Panc1 (cell line): Measurements from ENCODE around the gene CREB3L2. TPM values are rescaled to one million over a fixed set of nuclear protein-coding genes. Genes with fewer than 3 reads are reported as not detected.
A peak's percentile ranks its signal among the peaks of the same experiment; 100 is the strongest.

Source experiments
- ATAC-seq: fragments of 200-7000 bp; cut with Tn5 transposase; 2 replicates; pipeline ENCODE4 v1.9.1; 2020; ENCODE audit warnings: mild to moderate bottlenecking, moderate library complexity
- BruUV-seq: library from RNA; stranded (reverse); fragments of 400-500 nt; replicated peaks from 2 replicates; lab custom pipeline; 2021; lab: Mats Ljungman, UMichigan
- CTCF ChIA-PET: fragments of 300-600 bp; sonication (Branson Sonifier 250); formaldehyde crosslinking; loops from one replicate; lab custom pipeline; 2022; ENCODE audit warnings: antibody characterized with exemption; lab: Charles Lee
- POLR2A ChIA-PET: fragments of 300-600 bp; sonication (Branson Sonifier 250); formaldehyde crosslinking; loops from one replicate; lab custom pipeline; 2022; ENCODE audit warnings: antibody characterized with exemption; lab: Charles Lee
- DNase-seq: peaks from one replicate; pipeline ENCODE4 v3.0.0-alpha.2; 2010; ENCODE audit warnings: low read depth, low spot score
- H3K27ac ChIP-seq: 2 replicates; pipeline ENCODE4 v1.5.1; 2011; ENCODE audit warnings: mild to moderate bottlenecking, low read length, inconsistent platforms
- H3K27me3 ChIP-seq: fragments of 200-500 bp; sonication (Bioruptor generic); 2 replicates; pipeline ENCODE4 v1.6.0; 2014; ENCODE audit warnings: low read length, inconsistent platforms; ENCODE audit not compliant: control insufficient read depth, insufficient read depth
- H3K36me3 ChIP-seq: fragments of 200-500 bp; sonication (Bioruptor generic); 2 replicates; pipeline ENCODE4 v1.5.1; 2014; ENCODE audit warnings: inconsistent platforms, mild to moderate bottlenecking, low read length, moderate library complexity; ENCODE audit not compliant: control insufficient read depth, insufficient read depth
- H3K4me1 ChIP-seq: 2 replicates; pipeline ENCODE4 v1.5.1; 2011; ENCODE audit warnings: inconsistent platforms, mild to moderate bottlenecking, low read length, moderate library complexity; ENCODE audit not compliant: control insufficient read depth, insufficient read depth
- H3K4me3 ChIP-seq, 2 experiments: 2 replicates each; pipeline ENCODE4 v1.5.1; 2011 to 2012; ENCODE audit warnings: low read depth in 2 of 2, low read length in 2 of 2, mild to moderate bottlenecking in 2 of 2, inconsistent platforms in 1 of 2, moderate library complexity in 1 of 2
- H3K9me3 ChIP-seq: fragments of 200-500 bp; sonication (Bioruptor generic); 2 replicates; pipeline ENCODE4 v1.5.1; 2014; ENCODE audit warnings: low read depth, mild to moderate bottlenecking, inconsistent platforms, low read length, moderate library complexity; ENCODE audit not compliant: control insufficient read depth, insufficient read depth
- POLR2AphosphoS5 ChIP-seq: IDR thresholded peaks from 2 replicates; pipeline ENCODE4 v1.6.1; 2012; ENCODE audit warnings: mild to moderate bottlenecking, low read depth, low read length, moderate library complexity
- SIN3A ChIP-seq: IDR thresholded peaks from 2 replicates; pipeline ENCODE4 v1.6.1; 2012; ENCODE audit warnings: low read depth, mild to moderate bottlenecking, low read length, moderate library complexity, borderline replicate concordance; ENCODE audit not compliant: insufficient read depth
- TCF7L2 ChIP-seq: IDR thresholded peaks from 2 replicates; pipeline ENCODE4 v1.6.1; 2011; ENCODE audit warnings: mild to moderate bottlenecking, low read depth, low read length, inconsistent platforms
- in situ Hi-C: cut with HindIII; loops from 2 replicates; pipeline ENCODE4 v1.10.0; 2016; ENCODE audit warnings: low sequenced_read_pairs, low pct_unique_long_range_greater_than_20kb
- intact Hi-C: fragments of 100-400 bp; cut with micrococcal nuclease; formaldehyde crosslinking; loops from one replicate; pipeline ENCODE4 v1.10.0; 2022; ENCODE audit not compliant: unreplicated experiment
- total RNA-seq: library from RNA; stranded (reverse); gene quantifications from one replicate; pipeline ENCODE4 v1.2.1, GENCODE V29; 2021; ENCODE audit not compliant: unreplicated experiment
- TF ChIP-seq, protein P1 (sequence below): fragments of 450-650 bp; IDR thresholded peaks from 2 replicates; pipeline ENCODE4 v1.5.1; 2017; ENCODE audit warnings: mild to moderate bottlenecking
- TF ChIP-seq, protein P2 (sequence below), 2 experiments: IDR thresholded peaks; 2 replicates each; pipeline ENCODE4 v1.6.1; 2011 to 2012; ENCODE audit warnings: low read depth in 2 of 2, control low read depth in 1 of 2, low read length in 1 of 2, mild to moderate bottlenecking in 1 of 2, moderate library complexity in 1 of 2; ENCODE audit not compliant: insufficient read depth in 1 of 2

CREB3L2 gene
- total RNA-seq, 1 experiment from 2014 or later, result 22.7 TPM

DNA sequence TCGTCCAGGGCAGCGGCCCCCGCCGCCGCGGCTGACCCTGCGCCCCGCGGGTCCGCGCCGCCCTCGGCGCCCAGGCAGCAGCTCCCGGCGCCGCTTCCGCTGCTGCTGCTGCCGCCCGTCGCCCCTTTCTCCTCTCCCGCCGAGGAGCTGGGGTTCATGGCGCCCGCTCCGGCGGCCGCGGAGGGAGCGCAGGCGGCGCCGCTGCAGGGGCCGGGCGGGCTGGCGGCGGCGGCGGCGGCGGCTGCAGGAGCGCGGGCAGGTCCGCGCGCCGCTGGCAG, 155.4 kb downstream of the CREB3L2 start:
- no TSS peak for BruUV-seq
- ATAC-seq (peak; percentile 59), DNase-seq (no peak)
- TF ChIP-seq TCF7L2 (no peak), POLR2AphosphoS5 (no peak), SIN3A (no peak)
- TF ChIP-seq, protein P1, sequence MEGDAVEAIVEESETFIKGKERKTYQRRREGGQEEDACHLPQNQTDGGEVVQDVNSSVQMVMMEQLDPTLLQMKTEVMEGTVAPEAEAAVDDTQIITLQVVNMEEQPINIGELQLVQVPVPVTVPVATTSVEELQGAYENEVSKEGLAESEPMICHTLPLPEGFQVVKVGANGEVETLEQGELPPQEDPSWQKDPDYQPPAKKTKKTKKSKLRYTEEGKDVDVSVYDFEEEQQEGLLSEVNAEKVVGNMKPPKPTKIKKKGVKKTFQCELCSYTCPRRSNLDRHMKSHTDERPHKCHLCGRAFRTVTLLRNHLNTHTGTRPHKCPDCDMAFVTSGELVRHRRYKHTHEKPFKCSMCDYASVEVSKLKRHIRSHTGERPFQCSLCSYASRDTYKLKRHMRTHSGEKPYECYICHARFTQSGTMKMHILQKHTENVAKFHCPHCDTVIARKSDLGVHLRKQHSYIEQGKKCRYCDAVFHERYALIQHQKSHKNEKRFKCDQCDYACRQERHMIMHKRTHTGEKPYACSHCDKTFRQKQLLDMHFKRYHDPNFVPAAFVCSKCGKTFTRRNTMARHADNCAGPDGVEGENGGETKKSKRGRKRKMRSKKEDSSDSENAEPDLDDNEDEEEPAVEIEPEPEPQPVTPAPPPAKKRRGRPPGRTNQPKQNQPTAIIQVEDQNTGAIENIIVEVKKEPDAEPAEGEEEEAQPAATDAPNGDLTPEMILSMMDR, result no peak
- TF ChIP-seq, protein P2, sequence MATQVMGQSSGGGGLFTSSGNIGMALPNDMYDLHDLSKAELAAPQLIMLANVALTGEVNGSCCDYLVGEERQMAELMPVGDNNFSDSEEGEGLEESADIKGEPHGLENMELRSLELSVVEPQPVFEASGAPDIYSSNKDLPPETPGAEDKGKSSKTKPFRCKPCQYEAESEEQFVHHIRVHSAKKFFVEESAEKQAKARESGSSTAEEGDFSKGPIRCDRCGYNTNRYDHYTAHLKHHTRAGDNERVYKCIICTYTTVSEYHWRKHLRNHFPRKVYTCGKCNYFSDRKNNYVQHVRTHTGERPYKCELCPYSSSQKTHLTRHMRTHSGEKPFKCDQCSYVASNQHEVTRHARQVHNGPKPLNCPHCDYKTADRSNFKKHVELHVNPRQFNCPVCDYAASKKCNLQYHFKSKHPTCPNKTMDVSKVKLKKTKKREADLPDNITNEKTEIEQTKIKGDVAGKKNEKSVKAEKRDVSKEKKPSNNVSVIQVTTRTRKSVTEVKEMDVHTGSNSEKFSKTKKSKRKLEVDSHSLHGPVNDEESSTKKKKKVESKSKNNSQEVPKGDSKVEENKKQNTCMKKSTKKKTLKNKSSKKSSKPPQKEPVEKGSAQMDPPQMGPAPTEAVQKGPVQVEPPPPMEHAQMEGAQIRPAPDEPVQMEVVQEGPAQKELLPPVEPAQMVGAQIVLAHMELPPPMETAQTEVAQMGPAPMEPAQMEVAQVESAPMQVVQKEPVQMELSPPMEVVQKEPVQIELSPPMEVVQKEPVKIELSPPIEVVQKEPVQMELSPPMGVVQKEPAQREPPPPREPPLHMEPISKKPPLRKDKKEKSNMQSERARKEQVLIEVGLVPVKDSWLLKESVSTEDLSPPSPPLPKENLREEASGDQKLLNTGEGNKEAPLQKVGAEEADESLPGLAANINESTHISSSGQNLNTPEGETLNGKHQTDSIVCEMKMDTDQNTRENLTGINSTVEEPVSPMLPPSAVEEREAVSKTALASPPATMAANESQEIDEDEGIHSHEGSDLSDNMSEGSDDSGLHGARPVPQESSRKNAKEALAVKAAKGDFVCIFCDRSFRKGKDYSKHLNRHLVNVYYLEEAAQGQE (IDR thresholded peaks at IDR 0.05; ENCODE audit: insufficient read depth in 1 of 2, low read depth in 2 of 2, low read length in 1 of 2), result no peak
- H3K27ac ChIP-seq, result no peak overlapping the region
- ChIA-PET POLR2A (no interaction called here), CTCF (no interaction called here)
- H3K9me3 ChIP-seq, result no peaks in the 10 kb centered on the region
- H3K27me3 ChIP-seq, result peaks cover 46% of the 10 kb centered on the region
- in situ Hi-C loops (no loop called here), intact Hi-C loops (no loop called here)
- peak overlapping the region in 1 of 2 experiments; percentile 35; a peak in 1 of 4 replicates for H3K4me3 ChIP-seq
- H3K4me1 ChIP-seq, result no peaks in the 10 kb centered on the region
- H3K36me3 ChIP-seq, result no peaks in the 10 kb centered on the region

DNA sequence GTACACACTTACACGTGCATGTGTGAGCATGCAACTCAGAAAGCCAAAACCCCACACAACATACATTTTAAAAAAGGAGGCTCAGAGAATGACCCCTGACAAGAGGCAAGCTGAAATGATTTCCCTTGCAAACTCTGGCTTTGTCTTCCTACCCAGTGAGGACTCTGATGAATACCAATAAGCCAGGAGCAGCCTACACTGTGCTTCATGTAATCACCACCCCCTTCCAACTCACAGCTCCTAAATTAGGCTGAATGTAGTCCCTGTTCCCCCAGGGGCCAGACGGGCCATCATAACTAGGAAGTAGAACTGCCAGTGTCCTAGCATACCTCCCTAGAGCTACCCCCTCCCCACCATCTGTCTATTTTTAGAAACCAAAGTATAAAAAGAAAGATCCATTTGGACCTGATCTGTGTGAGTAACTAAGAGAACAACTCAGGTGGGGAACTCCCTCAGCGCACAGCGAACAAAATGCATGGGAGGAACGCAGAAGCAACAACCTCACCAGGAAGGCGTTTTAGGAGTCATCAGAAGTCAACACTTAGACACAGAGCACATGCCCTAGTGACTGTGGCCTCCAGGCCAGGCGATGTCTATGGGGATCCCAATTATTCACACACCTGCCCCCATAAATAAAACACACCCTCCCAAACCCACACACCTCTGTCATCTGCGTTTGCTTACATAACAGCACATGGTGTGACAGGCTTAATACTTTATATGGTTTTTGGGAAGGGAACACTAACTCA, 157.0 kb downstream of the CREB3L2 start:
- Histone ChIP-seq H3K27ac (no peak overlapping the region), H3K4me1 (no peaks in the 10 kb centered on the region), H3K27me3 (peaks cover 45% of the 10 kb centered on the region), H3K9me3 (no peaks in the 10 kb centered on the region), H3K4me3 (no peak overlapping the region), H3K36me3 (no peaks in the 10 kb centered on the region)
- ChIA-PET POLR2A (no interaction called here), CTCF (no interaction called here)
- ATAC-seq (no peak), DNase-seq (no peak)
- intact Hi-C loops, result no loop called here
- in situ Hi-C loops, result no loop called here
- no peak for TF ChIP-seq POLR2AphosphoS5
- TF ChIP-seq, protein P1, result no peak
- TF ChIP-seq SIN3A, result no peak
- TF ChIP-seq, protein P2 (IDR thresholded peaks at IDR 0.05; ENCODE audit: insufficient read depth in 1 of 2, low read depth in 2 of 2, low read length in 1 of 2), result no peak
- no peak for TF ChIP-seq TCF7L2
- BruUV-seq, result no TSS peak
